Sigmoid colon (tissue), 4 donors: ENCODE measurements around the gene SPTBN2.

Experiments used
- CTCF ChIP-seq, 4 experiments: fragments of 450-650 bp in 3 of 4; fragments of 200-600 bp in 1 of 4; IDR thresholded peaks; one replicate each; pipeline ENCODE4 v1.5.1; 2016 to 2019; ENCODE audit warnings: antibody characterized with exemption in 4 of 4, mild to moderate bottlenecking in 3 of 4, moderate library complexity in 2 of 4
- EP300 ChIP-seq, 4 donors: sonication (generic); formaldehyde crosslinking; IDR thresholded peaks; one replicate each; pipeline ENCODE4 v1.6.1; 2017; ENCODE audit warnings: antibody characterized with exemption in 4 of 4
- POLR2A ChIP-seq, 2 donors: fragments of 450-650 bp; IDR thresholded peaks; one replicate each; pipeline ENCODE4 v1.6.1; 2016; ENCODE audit warnings: antibody characterized with exemption in 2 of 2, mild to moderate bottlenecking in 2 of 2, moderate library complexity in 2 of 2

GRCh38 chr11:66715346-66716085, 13.5 kb downstream of the SPTBN2 start:
- TF ChIP-seq POLR2A (IDR thresholded peaks at IDR 0.05) (no peak), EP300 (IDR thresholded peaks at IDR 0.05) (no peak), CTCF (IDR thresholded peaks at IDR 0.05) (no peak)
